H1 (cell line): ENCODE measurements around the gene ADRM1. TPM values are rescaled to one million over a fixed set of nuclear protein-coding genes. Genes with fewer than 3 reads are reported as not detected.

Experiments used
- CHD7 ChIP-seq: fragments of 300-600 bp; sonication (generic); IDR thresholded peaks from 2 replicates; pipeline ENCODE4 v1.7.1; 2012; ENCODE audit warnings: low read length, moderate library complexity, mild to moderate bottlenecking, inconsistent platforms; ENCODE audit not compliant: insufficient replicate concordance
- EGR1 ChIP-seq: IDR thresholded peaks from 2 replicates; pipeline ENCODE4 v1.6.1; 2011; ENCODE audit warnings: low read depth, low read length, borderline replicate concordance
- HDAC2 ChIP-seq, 2 experiments: fragments of 300-600 bp in 1 of 2; sonication (generic) in 1 of 2; IDR thresholded peaks; 2 replicates each; pipeline ENCODE4 v1.6.1; 2011 to 2012; ENCODE audit warnings: low read depth in 2 of 2, low read length in 2 of 2, mild to moderate bottlenecking in 2 of 2, moderate library complexity in 2 of 2, borderline replicate concordance in 1 of 2, inconsistent platforms in 1 of 2
- NANOG ChIP-seq: IDR thresholded peaks from 2 replicates; pipeline ENCODE4 v1.6.1; 2011; ENCODE audit warnings: low read length, low read depth, mild to moderate bottlenecking, inconsistent platforms; ENCODE audit not compliant: insufficient read depth, poor library complexity, severe bottlenecking
- TCF12 ChIP-seq: IDR thresholded peaks from 2 replicates; pipeline ENCODE4 v1.6.1; 2011; ENCODE audit warnings: low read depth, mild to moderate bottlenecking, low read length
- polyA plus RNA-seq, 7 experiments: library from polyadenylated mRNA; depleted of rRNA in 3 of 7; stranded (reverse) in 5 of 7; unstranded in 2 of 7; fragments of >200 nt in 5 of 7; fragments of 200-250 nt in 2 of 7; gene quantifications; 1 replicate in 5 of 7; 2 replicates in 1 of 7; 4 replicates in 1 of 7; pipeline versions ENCODE4 v1.2.1 to v1.2.3, GENCODE V29; 2011 to 2013; ENCODE audit warnings: missing spikeins in 2 of 7, mixed read lengths in 2 of 7
- total RNA-seq: library from RNA; stranded (reverse); fragmentation: NEBNext Ultra II Directional; extraction: Animal tissue kit (Norgen Biotek cat#: 25700); gene quantifications from 2 replicates; pipeline ENCODE4 v1.2.1, GENCODE V29; 2021

ADRM1 gene
- total and polyA plus RNA-seq, 2 of the 8 experiments (the other 6 are each of a cell fraction or from before 2014, with no cell fraction given): 126 to 214 TPM

DNA sequence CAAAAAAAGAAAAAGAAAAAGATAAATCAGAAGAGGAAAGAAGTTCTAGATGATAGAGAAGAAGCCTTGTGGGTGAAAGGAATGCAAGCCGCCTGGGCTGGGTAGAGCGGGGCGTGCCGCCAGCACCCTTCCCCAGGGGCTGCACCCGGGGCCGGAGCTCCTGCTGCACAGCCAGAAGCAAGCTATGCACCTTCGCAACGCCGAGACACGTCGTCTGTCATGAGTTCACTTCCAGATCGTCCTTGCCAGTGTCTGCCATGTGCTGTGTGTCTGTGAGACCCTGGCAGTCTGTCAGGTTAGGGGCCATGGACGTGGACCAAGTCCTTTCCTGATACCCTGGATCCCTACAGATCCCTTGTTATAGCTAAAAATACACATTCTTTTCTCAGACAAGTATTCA, 25.5 kb upstream of the ADRM1 start (continued):
- TF ChIP-seq CHD7 (no peak), HDAC2 (IDR thresholded peaks at IDR 0.05; ENCODE audit: borderline replicate concordance in 1 of 2, low read depth in 2 of 2, low read length in 2 of 2) (no peak), TCF12 (no peak), NANOG (no peak), EGR1 (no peak)
